ENCODE measurements around the gene USP6NL. TPM values are rescaled to one million over a fixed set of nuclear protein-coding genes. Genes with fewer than 3 reads are reported as not detected.

The USP6NL gene
- total RNA-seq, 4 donors from 2014 or later: 10.4 to 14.9 (median 13.2) TPM

DNA sequence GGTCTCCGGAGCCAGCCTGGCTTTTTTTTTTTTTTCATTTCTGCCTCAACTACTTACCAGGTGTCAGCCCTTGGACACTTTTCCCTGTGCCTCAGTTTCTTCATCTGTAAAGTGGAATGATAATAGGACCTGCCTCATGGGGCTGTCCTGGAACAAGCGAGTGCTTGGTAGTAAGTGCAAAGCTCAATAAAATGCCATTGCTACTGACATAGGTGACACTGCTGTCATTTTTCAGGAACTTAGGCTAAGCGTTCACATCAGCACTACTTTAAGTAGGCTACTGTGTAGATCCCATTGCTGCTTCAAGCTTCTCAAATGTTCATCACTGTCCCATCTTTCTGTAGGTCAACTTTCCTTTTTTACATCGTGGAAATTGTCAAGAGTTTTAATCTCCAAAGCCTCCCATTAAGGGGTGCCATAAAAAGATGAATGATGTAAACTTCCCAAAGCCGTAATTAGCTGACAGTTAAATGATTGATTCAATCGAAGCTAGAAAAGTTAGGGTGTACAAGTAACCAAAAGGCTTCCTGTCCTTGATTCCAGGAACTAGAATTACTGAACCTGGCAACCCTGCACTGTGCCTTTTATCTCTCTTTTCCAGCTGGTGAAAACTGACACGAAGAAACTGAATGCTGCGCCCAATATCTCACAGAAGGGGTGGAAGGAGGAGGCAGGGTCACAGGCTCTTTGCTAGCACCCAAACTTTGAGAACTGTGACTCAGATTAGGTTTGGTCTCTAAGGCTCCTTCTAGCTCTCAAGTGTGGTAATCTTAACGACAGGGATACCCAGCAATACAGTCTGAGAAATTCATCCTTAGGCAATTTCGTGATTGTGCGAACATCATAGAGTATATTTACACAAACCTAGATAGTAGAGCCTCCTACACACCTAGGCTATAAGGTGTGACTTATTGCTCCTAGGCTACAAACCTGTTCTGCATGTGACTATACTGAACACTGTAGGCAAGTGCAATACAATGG lies 861 bp upstream of the USP6NL start:
- H3K4me1 ChIP-seq: peaks cover 9 to 32% (median 28%) of the 10 kb centered on the region in 4 donors
- H3K36me3 ChIP-seq: no peaks in the 10 kb centered on the region
- H3K9me3 ChIP-seq: no peaks in the 10 kb centered on the region
- intact Hi-C loops (cut with DNase I): loop anchor here (10.0 kb wide), 2 partner anchors 88 to 142 kb away; no protein-coding TSS in a partner anchor
- TF ChIP-seq, protein P1, sequence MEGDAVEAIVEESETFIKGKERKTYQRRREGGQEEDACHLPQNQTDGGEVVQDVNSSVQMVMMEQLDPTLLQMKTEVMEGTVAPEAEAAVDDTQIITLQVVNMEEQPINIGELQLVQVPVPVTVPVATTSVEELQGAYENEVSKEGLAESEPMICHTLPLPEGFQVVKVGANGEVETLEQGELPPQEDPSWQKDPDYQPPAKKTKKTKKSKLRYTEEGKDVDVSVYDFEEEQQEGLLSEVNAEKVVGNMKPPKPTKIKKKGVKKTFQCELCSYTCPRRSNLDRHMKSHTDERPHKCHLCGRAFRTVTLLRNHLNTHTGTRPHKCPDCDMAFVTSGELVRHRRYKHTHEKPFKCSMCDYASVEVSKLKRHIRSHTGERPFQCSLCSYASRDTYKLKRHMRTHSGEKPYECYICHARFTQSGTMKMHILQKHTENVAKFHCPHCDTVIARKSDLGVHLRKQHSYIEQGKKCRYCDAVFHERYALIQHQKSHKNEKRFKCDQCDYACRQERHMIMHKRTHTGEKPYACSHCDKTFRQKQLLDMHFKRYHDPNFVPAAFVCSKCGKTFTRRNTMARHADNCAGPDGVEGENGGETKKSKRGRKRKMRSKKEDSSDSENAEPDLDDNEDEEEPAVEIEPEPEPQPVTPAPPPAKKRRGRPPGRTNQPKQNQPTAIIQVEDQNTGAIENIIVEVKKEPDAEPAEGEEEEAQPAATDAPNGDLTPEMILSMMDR (IDR thresholded peaks at IDR 0.05): no peak
- TF ChIP-seq POLR2A (IDR thresholded peaks at IDR 0.05; ENCODE audit: low read depth): no peak
- no peak for TF ChIP-seq EP300 (IDR thresholded peaks at IDR 0.05)
- TF ChIP-seq POLR2AphosphoS5 (IDR thresholded peaks at IDR 0.05): no peak
- DNase-seq (ENCODE audit: extremely low spot score): no peak
- peak overlapping the region; percentile 68 to 96 (median 92) for H3K4me3 ChIP-seq
- H3K27ac ChIP-seq (replicated peaks in 1 of 4): peak overlapping the region; percentile 78 to 95 (median 88)
- WGBS: 26% methylated on average over 11 of the region's 11 CpGs
- H3K27me3 ChIP-seq: no peaks in the 10 kb centered on the region

DNA sequence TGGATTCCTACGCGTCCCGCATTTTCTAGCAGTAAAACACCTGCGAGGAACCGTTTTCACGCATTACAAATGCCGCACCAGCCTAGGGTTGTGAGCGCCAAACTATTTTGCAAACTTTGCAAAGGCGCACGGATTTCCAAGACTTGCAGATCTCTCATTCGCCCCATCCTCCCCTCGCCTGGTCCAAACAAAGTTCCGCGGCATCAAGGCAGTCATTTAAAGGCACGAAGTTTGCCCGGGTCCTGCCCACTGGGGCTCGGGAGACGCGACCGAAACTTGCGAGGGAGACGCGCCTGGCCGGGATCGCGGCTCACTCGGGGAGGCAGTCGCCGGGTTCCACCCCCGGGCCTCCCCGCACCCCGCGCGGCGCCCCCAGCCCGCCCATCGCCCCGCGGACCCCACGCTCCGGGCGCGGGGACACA lies 613 bp downstream of the USP6NL start:
- no peak for DNase-seq (ENCODE audit: extremely low spot score)
- peak overlapping the region; percentile 78 to 95 (median 88) for H3K27ac ChIP-seq (replicated peaks in 1 of 4)
- no peaks in the 10 kb centered on the region for H3K9me3 ChIP-seq
- TF ChIP-seq POLR2AphosphoS5 (IDR thresholded peaks at IDR 0.05) (no peak), EP300 (IDR thresholded peaks at IDR 0.05) (no peak), POLR2A (IDR thresholded peaks at IDR 0.05; ENCODE audit: low read depth) (no peak)
- TF ChIP-seq, protein P1 (IDR thresholded peaks at IDR 0.05): no peak
- no peaks in the 10 kb centered on the region for H3K27me3 ChIP-seq
- peaks cover 9 to 32% (median 28%) of the 10 kb centered on the region in 4 donors for H3K4me1 ChIP-seq
- no peaks in the 10 kb centered on the region for H3K36me3 ChIP-seq
- intact Hi-C loops (cut with DNase I): loop anchor here (10.0 kb wide), 2 partner anchors 86 to 144 kb away; no protein-coding TSS in a partner anchor
- 0% methylated on average over 8 of the region's 43 CpGs for WGBS
- H3K4me3 ChIP-seq: peak overlapping the region; percentile 68 to 96 (median 92)

DNA sequence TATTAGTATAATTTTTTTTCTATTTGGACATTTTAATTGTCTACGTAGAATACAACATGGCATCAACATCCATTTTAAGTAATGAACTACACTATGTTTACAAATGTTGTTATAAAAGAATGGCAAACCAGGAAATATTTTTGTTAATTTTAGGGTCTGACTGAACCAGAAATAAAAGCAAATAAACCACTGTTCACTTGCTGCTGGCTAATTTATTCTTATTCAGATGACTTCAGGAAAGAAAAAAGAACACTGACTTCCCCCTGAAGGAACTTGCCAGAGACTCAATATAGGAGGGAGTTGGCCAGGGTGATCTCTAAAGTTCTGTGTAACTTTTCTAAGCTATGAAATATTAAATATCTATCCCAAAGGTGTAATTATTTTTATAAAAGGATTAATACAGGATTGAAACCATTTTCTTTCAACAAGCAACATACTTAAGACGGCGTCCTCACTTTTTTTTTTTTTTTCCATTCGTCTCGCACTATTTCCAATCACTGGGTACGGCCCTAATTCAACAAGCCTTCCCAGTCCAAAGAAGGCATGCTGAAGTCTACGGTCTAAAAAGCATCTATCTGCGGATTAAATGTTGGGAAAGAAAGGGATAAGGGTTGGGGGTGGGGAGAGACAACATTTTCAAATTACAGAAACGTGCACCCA lies 1.2 kb downstream of the USP6NL start:
- intact Hi-C loops (cut with DNase I): loop anchor here (10.0 kb wide), 2 partner anchors 85 to 145 kb away; no protein-coding TSS in a partner anchor
- peaks cover 9 to 32% (median 28%) of the 10 kb centered on the region in 4 donors for H3K4me1 ChIP-seq
- no peak for DNase-seq (ENCODE audit: extremely low spot score)
- H3K9me3 ChIP-seq: no peaks in the 10 kb centered on the region
- peak overlapping the region; percentile 68 to 96 (median 92) for H3K4me3 ChIP-seq
- WGBS: 6% methylated on average over 9 of the region's 9 CpGs
- TF ChIP-seq, protein P1 (IDR thresholded peaks at IDR 0.05): no peak
- TF ChIP-seq EP300 (IDR thresholded peaks at IDR 0.05): no peak
- TF ChIP-seq POLR2A (IDR thresholded peaks at IDR 0.05; ENCODE audit: low read depth): no peak
- TF ChIP-seq POLR2AphosphoS5 (IDR thresholded peaks at IDR 0.05): no peak
- peak overlapping the region; percentile 78 to 95 (median 88) for H3K27ac ChIP-seq (replicated peaks in 1 of 4)
- H3K36me3 ChIP-seq: no peaks in the 10 kb centered on the region
- H3K27me3 ChIP-seq: no peaks in the 10 kb centered on the region

DNA sequence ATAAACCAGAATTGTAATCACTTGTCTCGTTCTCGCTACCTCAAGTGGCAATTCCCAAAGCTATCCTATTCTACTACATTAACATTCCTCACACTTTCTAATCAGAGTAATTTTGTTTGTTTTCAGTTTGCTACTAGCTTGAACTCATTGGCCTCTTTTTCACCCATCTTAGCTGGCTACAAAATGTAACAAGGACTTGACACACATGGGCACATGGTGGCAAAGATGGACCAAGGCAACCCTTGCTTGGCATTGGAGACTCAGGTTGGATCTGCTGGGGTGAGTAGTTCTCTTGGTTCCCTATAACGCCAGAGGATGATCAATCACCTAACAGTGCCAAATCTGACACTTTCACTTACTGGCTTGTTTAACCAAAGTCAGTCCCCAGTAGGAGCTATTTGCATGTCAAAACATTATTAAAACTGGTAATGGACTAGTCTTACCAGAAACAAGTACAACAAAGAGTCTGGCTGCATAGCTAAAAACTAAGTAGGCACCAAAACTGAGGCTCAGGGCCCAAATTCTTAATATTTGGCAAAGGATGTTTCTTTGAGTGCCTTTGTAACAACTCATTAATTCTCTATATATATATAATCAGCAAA lies 1.9 kb downstream of the USP6NL start:
- no peaks in the 10 kb centered on the region for H3K9me3 ChIP-seq
- no peaks in the 10 kb centered on the region for H3K27me3 ChIP-seq
- intact Hi-C loops (cut with DNase I): loop anchor here (10.0 kb wide), 2 partner anchors 85 to 145 kb away; no protein-coding TSS in a partner anchor
- peaks cover 9 to 32% (median 28%) of the 10 kb centered on the region in 4 donors for H3K4me1 ChIP-seq
- H3K4me3 ChIP-seq: peak overlapping the region in 2 of 4 donors; percentile 96
- WGBS: 90% methylated on average over 3 of the region's 3 CpGs
- no peaks in the 10 kb centered on the region for H3K36me3 ChIP-seq
- DNase-seq (ENCODE audit: extremely low spot score): no peak
- TF ChIP-seq EP300 (IDR thresholded peaks at IDR 0.05): no peak
- no peak for TF ChIP-seq POLR2A (IDR thresholded peaks at IDR 0.05; ENCODE audit: low read depth)
- TF ChIP-seq, protein P1 (IDR thresholded peaks at IDR 0.05): no peak
- TF ChIP-seq POLR2AphosphoS5 (IDR thresholded peaks at IDR 0.05): no peak
- no peak overlapping the region for H3K27ac ChIP-seq (replicated peaks in 1 of 4)

Data from esophagus muscularis mucosa (tissue), 4 donors.